ENCODE results near the gene GAB2.
"Not testable (repeated sequence)": the region's sequence is repeated elsewhere in the genome, so short reads cannot be mapped to it uniquely, and the experiment has no call there.

DNA sequence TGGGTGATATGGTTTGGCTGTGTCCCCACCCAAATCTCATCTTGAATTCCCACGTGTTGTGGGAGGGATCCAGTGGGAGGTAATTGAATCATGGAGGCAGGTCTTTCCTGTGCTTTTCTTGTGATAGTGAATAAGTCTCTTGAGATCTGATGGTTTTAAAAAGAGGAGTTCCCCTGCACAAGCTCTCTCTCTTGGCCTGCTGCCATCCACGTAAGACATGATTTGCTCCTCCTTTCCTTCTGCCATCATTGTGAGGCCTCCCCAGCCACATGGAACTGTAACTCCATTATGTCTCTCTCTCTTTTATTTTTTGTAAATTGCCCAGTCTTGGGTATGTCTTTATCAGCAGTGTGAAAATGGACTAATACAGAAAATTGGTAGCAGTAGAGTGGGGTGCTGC, 145.8 kb downstream of the GAB2 start:
- not testable (repeated sequence) for TF ChIP-seq CTCF (conservative IDR thresholded peaks at IDR 0.05); ZFX (IDR thresholded peaks at IDR 0.05)
